Measurements from ENCODE around the gene TENT4A. TPM values are rescaled to one million over a fixed set of nuclear protein-coding genes. Genes with fewer than 3 reads are reported as not detected.

TENT4A gene
- total RNA-seq, 4 donors from 2014 or later = 17.0 to 21.9 (median 20.1) TPM

- Histone ChIP-seq H3K36me3 (no peaks in the 10 kb centered on the region), H3K27me3 (no peaks in the 10 kb centered on the region), H3K4me3 (no peak overlapping the region), H3K27ac (replicated peaks in 1 of 4) (no peak overlapping the region), H3K4me1 (no peaks in the 10 kb centered on the region), H3K9me3 (no peaks in the 10 kb centered on the region)
- intact Hi-C loops (cut with DNase I) = no loop called here
- peak; percentile 50 for DNase-seq (ENCODE audit: extremely low spot score)
- TF ChIP-seq POLR2A (IDR thresholded peaks at IDR 0.05; ENCODE audit: low read depth) (no peak), POLR2AphosphoS5 (IDR thresholded peaks at IDR 0.05) (no peak)
- 93% methylated on average over 6 of the region's 6 CpGs for WGBS
Measured at GRCh38 chr5:6785161-6785860, 72.1 kb downstream of the TENT4A start.

DNA sequence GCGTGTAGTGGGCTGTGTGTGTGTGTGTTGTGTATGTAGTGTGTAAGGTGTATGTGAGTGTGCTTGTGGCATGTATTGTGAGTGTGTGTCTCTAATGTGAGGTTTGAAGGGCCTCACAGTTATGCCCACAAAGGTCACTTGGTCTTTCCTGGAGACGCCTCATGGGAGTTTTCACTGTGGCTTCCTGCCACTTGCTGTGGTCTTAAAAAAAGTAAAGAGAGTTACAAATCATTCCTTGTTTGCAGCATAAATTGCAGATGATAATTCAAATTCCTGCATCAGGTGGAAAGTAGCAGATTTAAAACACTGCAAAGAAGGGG, 72.6 kb downstream of the TENT4A start:
- H3K27ac ChIP-seq (replicated peaks in 1 of 4) = no peak overlapping the region
- peak; percentile 55 for DNase-seq (ENCODE audit: extremely low spot score)
- intact Hi-C loops (cut with DNase I) = no loop called here
- no peaks in the 10 kb centered on the region for H3K36me3 ChIP-seq
- H3K4me1 ChIP-seq = no peaks in the 10 kb centered on the region
- H3K4me3 ChIP-seq = no peak overlapping the region
- WGBS = 76% methylated on average over 2 of the region's 2 CpGs
- no peaks in the 10 kb centered on the region for H3K9me3 ChIP-seq
- TF ChIP-seq EP300 (IDR thresholded peaks at IDR 0.05) (no peak), POLR2AphosphoS5 (IDR thresholded peaks at IDR 0.05) (no peak), POLR2A (IDR thresholded peaks at IDR 0.05; ENCODE audit: low read depth) (no peak)
- TF ChIP-seq, protein P1, sequence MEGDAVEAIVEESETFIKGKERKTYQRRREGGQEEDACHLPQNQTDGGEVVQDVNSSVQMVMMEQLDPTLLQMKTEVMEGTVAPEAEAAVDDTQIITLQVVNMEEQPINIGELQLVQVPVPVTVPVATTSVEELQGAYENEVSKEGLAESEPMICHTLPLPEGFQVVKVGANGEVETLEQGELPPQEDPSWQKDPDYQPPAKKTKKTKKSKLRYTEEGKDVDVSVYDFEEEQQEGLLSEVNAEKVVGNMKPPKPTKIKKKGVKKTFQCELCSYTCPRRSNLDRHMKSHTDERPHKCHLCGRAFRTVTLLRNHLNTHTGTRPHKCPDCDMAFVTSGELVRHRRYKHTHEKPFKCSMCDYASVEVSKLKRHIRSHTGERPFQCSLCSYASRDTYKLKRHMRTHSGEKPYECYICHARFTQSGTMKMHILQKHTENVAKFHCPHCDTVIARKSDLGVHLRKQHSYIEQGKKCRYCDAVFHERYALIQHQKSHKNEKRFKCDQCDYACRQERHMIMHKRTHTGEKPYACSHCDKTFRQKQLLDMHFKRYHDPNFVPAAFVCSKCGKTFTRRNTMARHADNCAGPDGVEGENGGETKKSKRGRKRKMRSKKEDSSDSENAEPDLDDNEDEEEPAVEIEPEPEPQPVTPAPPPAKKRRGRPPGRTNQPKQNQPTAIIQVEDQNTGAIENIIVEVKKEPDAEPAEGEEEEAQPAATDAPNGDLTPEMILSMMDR (IDR thresholded peaks at IDR 0.05) = no peak
- H3K27me3 ChIP-seq = no peaks in the 10 kb centered on the region

- H3K4me3 ChIP-seq = no peak overlapping the region
- 83% methylated on average over 10 of the region's 10 CpGs for WGBS
- H3K9me3 ChIP-seq = no peaks in the 10 kb centered on the region
- H3K36me3 ChIP-seq = no peaks in the 10 kb centered on the region
- TF ChIP-seq POLR2AphosphoS5 (IDR thresholded peaks at IDR 0.05) = no peak
- TF ChIP-seq POLR2A (IDR thresholded peaks at IDR 0.05; ENCODE audit: low read depth) = no peak
- TF ChIP-seq EP300 (IDR thresholded peaks at IDR 0.05) = no peak
- H3K27me3 ChIP-seq = no peaks in the 10 kb centered on the region
- DNase-seq (ENCODE audit: extremely low spot score) = no peak
- intact Hi-C loops (cut with DNase I) = no loop called here
- H3K4me1 ChIP-seq = no peaks in the 10 kb centered on the region
- no peak overlapping the region for H3K27ac ChIP-seq (replicated peaks in 1 of 4)
Measured at GRCh38 chr5:6786786-6787495, 73.7 kb downstream of the TENT4A start.

DNA sequence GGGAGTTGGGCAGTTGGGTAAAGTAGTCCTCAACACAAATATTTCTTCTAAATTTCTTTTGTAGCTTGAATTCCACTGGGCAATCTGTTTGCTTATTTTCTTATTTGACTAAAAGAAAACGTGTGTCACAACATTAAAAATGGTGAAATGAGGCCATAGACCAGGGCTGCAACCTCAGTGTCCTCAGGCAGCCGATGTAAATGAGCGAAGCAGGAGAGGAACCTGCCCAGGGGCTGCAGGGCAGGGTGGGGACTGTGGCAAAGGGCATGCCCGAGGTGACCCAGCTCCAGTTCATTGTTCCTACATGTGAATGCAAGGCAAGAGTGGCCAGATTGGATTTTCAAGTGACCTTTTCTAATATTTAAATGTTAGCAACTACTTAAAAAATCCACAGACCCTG, 74.7 kb downstream of the TENT4A start:
- Histone ChIP-seq H3K27ac (replicated peaks in 1 of 4) (no peak overlapping the region), H3K9me3 (no peaks in the 10 kb centered on the region), H3K4me1 (no peaks in the 10 kb centered on the region), H3K4me3 (no peak overlapping the region), H3K27me3 (no peaks in the 10 kb centered on the region), H3K36me3 (no peaks in the 10 kb centered on the region)
- intact Hi-C loops (cut with DNase I) = no loop called here
- WGBS = 88% methylated on average over 4 of the region's 4 CpGs
- DNase-seq (ENCODE audit: extremely low spot score) = peak; percentile 77
- TF ChIP-seq, protein P1 (IDR thresholded peaks at IDR 0.05) = no peak
- TF ChIP-seq POLR2A (IDR thresholded peaks at IDR 0.05; ENCODE audit: low read depth) = no peak
- no peak for TF ChIP-seq EP300 (IDR thresholded peaks at IDR 0.05)
- no peak for TF ChIP-seq POLR2AphosphoS5 (IDR thresholded peaks at IDR 0.05)

GRCh38 chr5:6788439-6788838, 75.2 kb downstream of the TENT4A start:
- H3K4me1 ChIP-seq = no peaks in the 10 kb centered on the region
- H3K9me3 ChIP-seq = no peaks in the 10 kb centered on the region
- no peaks in the 10 kb centered on the region for H3K36me3 ChIP-seq
- intact Hi-C loops (cut with DNase I) = no loop called here
- no peaks in the 10 kb centered on the region for H3K27me3 ChIP-seq
- H3K27ac ChIP-seq (replicated peaks in 1 of 4) = no peak overlapping the region
- peak; percentile 64 for DNase-seq (ENCODE audit: extremely low spot score)
- TF ChIP-seq EP300 (IDR thresholded peaks at IDR 0.05) (no peak), POLR2AphosphoS5 (IDR thresholded peaks at IDR 0.05) (no peak), POLR2A (IDR thresholded peaks at IDR 0.05; ENCODE audit: low read depth) (no peak)
- TF ChIP-seq, protein P1 (IDR thresholded peaks at IDR 0.05) = no peak
- H3K4me3 ChIP-seq = no peak overlapping the region
- WGBS = 80% methylated on average over 7 of the region's 7 CpGs
